GM21529 (cell line): ENCODE results near the gene PHACTR2.

Source experiments
- ATAC-seq: cut with Tn5 transposase; IDR thresholded peaks from one replicate; pipeline ENCODE4 v1.9.1; 2021; ENCODE audit not compliant: unreplicated experiment

Gene PHACTR2

DNA sequence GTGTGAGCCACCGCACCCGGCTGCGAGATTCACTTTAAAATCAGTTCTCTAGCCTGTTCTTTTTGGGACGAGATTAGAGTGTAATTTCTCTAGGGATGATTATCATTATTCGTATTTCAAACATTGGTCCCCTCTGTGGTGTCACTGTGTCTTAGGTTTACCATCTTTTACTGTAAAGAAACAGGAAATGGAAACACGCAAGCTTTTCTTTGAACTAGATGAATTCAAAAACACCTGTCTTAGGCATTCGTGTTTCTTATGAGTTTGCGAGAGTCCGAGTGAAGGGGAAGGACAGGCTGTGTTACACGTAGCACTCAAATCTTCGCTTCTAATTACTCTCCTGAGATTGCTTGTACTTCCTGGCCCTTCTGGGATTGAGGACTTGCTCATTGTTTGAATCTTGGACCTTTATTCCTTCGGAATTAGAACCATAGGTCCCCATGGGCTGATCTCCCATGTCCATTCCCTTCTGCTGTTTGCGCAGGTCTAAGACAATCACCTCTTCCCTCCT, 61.6 kb downstream of the PHACTR2 start:
- no peak for ATAC-seq

DNA sequence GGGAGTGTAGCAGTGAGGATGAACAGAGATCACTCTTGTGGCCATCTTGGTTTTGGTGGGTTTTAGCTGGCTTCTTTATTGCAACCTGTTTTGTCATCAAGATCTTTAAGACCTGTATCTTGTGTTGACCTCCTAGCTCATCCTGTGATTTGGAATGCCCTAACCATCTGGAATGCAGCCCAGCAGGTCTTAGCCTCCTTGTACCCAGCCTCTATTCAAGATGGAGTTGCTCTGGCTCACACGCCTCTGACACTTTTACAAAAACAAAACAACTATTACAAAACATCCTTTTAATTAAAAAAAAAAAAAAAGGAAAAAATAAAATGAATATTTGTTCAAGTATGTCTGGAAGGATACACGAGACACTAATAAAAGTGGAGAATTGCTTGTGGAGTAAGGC, 62.4 kb downstream of the PHACTR2 start:
- ATAC-seq: no peak

DNA sequence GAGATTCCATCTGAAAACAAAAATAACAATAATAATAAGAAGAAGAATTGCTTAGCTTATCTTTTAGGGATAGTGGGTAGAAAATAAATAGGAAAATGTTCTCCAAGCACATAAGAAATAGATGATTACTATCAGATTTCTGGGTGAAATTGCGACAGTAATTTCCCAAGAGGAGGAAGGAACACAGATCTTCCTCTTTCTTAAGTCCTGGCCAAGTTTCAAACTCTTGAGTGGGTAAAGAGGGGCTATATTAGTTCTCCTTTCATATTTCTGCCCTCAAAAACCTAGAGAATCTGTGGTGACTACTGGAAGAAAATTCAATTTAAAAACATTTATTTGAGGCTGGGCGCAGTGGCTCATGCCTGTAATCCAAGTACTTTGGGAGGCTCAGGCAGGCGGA, 63.7 kb downstream of the PHACTR2 start:
- no peak for ATAC-seq

DNA sequence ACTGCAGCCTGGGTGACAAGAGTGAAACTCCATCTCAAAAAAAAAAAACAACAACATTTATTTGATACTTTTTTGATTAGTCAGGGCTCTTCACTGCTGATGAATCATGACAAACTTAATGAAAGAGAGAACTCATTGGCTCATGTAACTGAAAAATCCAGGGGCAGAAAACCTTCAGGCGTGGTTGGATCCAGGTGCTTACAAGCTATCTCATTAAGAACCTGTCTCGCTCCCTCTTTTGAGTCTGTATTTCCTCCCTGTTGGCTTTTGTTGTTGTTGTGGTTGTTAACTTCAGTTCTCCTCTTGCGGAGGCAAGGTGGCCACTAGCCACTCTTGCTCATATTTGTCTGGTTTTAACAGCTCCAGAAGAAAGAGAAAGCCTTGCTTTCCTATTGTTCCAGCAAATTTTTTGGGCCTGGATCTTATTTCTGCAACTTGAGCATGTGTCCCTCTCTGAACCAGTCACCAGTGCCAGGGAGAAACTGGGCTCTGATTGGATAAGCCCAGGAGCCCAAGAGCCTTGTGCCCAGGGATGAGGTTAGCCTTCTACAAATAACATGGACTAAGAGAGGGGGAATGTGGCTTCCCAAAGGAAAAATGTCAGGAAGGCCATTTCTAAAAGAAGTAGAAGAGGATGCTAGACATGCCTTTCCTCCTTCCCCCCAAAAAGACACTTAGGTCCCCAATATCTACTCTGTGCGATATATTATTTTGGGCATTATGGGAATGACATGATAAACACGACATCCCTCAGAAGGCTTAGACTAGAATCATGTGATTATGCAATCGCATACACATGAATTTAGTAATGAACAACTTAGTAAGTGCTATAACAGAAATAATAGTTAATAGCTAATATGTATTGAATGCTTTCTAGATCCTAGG, 64.5 kb downstream of the PHACTR2 start:
- no peak for ATAC-seq

DNA sequence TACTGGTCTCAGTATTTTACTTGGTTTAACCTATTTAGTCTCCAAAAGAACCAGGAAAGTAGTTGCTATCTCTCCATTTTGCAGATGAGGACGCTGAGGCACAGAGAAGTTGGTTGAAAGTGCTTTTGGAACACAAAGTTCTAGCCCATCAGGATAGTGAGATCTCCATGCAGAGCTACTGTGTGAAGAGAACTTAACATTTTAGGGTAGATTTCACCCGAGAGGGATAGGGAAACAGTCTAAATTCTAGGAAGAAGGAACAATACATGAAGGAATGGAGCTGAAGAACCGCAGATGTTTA, 65.1 kb downstream of the PHACTR2 start:
- no peak for ATAC-seq

DNA sequence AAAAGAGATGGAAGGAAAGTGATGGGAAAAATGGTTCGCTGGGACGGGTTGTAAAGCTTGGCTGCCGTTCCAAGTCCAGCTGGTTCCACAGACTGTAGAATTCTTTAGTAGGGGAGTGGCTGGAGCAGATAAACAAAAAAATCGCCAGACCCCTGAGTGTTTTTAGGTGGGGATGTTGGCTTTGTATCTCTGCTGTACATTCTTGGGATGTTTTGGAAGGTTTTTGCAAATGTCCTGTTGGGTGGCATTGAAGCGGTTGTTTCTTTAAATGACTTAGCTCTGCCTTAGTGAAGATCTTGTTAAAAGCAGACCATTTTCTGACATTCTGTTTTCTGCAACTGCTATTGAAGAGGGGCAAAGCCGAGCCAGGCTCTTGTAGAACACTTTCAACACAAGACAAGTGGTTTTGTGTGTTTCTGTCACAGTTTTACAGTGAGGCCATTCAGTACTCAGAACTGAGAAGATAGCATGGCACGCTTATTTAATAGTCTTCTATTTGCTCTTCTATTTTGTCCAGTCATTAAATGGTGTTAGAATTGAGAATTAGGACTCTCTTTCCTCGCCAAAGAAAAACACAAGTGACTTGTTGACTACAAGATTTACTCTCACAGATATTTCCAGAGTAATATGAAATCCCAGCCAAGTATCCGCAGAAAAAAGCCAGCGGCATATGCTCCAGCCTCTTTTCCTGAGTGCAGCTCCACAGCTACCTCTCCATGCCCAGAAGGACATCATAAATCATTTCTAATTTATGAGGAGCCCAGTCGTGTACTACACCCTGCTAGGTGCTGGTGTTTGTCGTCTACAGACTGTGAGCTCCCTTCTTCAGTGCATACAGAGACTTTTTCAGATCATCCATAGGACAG, 65.8 kb downstream of the PHACTR2 start:
- ATAC-seq: no peak

DNA sequence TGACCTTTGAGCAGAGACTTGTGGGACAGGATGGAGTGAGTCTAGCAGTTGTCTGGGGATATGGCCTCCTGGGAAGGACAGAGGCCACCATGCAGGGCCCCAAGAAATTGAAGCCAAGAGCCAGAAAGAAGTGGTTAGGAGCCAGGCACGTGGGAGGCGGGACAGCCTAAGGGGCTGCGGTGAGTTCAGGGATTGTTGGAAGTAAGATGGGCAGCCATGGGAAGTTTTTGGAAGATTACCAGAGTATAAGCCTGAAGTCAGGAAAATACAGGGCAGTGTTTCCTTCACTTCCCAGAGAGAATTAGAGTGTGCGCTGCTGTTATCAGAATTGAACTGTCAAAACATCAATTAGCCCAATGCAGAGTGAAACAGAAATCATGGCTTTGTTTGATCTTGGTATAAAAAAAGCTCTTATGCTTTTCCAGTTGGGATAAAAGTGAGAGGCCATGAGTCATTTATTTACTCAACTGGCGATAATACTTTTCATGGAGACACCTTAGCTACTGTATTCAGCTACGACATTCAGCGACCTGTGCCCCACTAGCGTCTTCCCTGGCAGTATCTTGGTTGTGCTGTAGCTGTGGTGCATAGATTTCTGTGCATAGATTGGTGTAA, 66.9 kb downstream of the PHACTR2 start:
- no peak for ATAC-seq

DNA sequence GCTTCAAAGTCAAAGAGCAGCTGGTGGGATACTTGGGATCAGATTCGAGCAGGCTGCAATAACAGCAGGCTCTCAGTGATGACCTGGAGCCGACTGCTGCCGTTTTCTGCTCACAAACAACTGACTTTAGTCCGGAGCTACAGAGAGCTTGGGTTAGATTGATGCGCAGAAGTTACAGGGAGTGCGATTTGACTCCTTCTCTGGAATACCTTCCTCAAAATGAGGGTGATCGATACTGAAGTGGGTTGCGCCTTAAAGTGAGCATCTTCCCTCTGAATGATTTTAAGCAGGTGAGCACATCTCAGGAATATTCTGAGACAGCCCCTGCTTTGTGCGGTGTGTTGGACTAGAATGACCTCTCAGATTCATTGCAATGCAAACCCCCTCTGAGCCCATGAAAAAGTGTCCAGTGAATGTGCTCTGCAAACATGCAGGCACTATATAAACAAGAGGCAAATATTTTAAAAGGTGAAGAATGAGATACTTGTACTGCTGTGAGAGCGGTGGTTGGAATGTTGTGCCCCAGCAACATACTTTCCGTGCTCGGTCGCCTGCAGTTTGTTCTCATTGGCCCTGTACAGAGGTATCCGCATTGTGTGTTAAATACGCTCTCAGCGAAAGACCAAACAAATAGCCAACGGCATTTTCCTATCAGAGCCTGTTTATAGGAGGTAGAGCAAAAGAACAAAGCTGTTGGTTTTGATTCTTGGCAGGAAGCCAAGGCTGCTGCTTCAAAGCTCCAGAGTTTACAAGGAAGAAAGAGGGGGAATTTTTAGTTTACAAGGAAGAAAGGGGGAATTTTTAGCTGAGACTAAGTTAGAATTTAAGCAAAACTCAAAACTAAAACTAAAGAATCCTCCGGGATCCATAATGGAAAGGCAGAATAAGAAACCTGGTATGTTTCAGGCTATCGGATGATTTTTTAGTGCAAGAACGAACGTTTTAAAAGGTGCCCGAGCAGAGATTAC, 67.7 kb downstream of the PHACTR2 start:
- ATAC-seq: no peak

DNA sequence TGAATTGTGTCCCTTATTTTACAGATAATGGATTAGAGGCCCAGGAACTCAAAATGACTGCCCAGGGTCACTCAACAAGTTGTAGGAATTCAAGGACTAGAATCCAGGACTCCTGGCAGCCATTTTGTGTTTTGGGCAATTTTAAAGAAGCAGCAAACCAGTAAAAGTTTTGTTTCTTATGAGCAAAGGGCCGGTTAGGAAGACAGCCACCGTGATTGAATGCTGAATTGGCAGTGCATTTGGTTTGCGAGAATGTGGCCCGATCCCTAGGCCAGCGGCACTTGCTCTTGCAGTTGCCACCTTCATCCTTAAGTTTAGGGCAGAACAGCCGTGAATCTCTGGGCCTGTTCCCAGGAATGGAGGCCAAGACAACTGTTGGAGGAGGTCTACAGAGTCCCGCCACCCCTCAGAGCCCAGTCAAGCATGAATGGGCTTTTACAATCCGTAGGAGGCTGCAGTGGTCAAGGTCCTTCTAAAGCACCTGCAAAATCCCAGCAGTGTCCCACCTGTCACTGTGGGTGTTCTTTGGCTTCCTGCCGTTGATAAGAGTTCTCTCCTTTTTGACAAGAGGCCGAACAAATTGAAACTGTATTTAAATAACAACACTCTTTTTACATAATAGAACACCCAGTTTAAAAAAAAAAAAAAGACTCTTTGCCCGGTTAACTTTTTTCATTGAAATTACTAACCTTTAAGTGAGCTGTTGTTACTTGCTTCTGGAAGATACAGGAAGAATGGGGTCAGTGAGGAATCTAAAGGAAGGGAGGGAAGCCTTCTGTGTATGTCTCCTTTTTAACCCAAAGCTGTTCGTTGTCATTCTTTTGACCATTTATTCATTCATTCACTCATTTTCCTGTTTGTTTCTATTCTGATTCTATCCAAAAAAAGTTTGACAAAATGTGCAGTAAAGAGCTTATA, 68.7 kb downstream of the PHACTR2 start:
- ATAC-seq: no peak

DNA sequence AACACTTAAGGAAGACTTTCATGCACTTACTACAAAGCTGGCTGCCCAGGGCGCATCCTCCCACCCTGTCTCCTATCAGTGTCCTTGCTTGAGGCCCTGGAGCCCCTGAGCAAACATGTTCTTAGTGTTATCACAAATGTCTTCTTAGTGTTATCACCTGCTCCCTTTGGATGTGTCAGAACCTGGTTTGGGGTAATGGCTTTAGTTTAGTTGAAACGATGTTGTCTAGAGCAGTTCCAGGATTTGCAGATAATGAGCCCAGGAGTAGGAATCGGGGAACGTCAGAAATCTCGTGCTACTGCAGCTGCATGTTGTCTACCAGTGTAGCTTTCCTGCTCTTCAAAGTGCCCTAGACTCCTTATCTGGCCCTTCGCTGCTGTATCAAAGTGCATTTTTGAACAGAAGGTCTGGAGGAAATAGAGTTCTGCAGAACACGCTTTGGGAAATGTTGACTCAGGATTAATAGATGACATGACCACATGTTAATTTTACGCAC, 69.6 kb downstream of the PHACTR2 start:
- no peak for ATAC-seq

DNA sequence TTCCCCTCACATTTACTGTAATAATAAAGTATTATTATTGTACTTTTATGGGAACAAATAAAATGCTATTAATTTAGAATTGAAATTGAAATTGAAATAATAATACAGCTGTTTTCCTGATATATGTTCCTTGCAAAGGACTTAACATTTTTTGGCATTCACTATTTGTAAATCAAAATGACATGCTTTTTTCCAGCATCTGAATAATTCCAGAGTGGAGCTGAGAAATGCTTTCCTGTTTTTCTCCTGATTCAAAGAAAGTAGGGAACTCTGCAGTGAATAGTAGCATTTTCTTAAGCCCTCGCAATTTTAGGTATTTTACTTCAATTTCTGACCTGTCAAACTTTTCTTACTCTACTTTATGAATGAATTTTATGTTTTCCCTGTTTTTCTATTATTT, 72.1 kb downstream of the PHACTR2 start:
- ATAC-seq: no peak

DNA sequence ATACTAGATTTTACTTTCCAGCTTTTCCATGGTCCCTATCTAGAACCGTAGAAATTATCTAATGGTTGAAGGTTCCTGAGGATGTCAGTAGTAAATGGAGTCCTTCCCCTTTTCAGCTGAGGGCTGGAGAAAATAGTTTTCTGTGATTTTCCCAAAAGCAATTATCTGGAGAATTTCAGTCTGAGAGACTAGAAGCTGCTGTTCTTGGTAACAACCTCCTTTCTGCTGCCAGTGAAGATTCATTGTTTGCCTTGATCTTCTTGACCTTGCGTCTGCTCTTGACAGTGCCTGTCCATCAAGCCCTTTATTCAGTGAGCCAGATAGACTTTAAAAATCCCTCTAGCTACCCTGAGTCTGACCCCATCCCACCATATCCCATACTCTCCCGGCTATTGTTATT, 73.1 kb downstream of the PHACTR2 start:
- no peak for ATAC-seq

DNA sequence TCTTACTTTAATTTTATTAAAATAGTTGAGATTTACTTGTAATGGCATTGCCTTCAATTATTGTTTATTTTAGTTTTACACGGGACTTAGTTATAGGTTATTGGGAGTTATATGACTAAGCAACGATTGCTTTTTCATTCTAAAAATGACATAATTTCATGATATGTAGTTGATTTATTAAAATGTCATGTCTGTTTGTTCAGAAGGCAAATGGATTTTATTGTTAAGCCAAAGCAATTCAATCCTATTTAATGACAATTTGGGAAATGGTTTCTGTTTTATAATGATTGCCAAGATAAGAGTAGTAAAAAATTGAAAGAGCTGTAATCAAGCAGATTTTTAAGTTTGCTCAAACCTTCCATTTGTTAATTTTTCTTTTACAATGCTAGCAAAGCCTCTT, 74.7 kb downstream of the PHACTR2 start:
- no peak for ATAC-seq

DNA sequence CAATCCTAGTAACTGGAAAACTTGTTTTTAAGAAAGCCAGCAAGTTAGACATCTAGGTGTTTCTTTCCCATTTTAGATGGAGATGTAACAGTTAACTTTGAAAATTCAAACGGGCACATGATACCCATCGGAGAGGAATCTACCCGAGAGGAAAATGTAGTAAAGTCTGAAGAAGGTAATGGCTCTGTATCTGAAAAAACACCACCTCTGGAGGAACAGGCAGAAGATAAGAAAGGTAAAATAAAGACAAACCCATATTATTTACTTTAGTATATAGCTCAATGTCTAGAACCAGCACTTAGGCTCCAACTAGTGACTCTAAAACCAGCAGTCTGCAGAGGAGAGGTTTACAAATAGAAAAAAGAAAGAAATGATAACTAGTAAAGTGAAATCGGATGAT, 75.9 kb downstream of the PHACTR2 start:
- ATAC-seq: no peak

DNA sequence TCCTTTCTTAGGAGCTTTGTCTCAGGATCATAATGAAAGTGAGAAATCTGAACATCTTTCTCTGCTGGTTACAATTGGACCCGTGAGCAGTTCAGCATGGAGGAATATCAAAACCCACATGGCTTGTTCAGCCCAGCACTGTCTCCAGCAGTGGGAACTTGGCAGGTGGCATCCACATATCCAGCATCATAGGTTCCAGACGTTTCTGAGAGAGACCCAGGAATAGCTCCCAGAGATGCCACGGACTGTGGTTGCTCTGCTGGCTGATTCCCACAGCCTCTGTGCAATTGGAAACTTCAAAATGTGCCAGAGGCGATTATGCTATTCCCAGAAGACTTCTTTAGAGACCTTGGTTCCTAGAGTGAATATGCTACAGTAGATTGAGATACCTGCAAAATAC, 76.4 kb downstream of the PHACTR2 start:
- no peak for ATAC-seq

DNA sequence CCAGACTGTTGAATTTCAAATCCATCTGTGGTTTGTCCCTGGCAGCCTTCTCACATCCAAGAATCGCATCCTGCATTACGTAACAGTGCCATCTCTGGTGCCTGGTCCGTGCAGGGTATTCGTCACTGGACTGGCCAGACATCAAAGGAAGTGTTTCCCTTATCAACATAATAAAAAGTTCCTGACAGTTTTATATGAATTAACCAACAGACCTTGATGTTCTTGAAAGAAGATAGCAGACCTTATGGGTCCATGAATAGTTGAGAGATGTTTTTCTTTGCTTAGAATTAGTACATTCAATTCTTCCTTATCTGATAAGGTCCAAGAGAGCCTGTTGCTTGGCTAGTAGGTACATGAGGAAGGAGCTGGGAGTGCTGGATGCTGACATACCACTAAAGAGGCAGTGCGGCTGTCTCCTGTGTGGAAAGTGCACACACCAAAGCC, 77.6 kb downstream of the PHACTR2 start:
- no peak for ATAC-seq

DNA sequence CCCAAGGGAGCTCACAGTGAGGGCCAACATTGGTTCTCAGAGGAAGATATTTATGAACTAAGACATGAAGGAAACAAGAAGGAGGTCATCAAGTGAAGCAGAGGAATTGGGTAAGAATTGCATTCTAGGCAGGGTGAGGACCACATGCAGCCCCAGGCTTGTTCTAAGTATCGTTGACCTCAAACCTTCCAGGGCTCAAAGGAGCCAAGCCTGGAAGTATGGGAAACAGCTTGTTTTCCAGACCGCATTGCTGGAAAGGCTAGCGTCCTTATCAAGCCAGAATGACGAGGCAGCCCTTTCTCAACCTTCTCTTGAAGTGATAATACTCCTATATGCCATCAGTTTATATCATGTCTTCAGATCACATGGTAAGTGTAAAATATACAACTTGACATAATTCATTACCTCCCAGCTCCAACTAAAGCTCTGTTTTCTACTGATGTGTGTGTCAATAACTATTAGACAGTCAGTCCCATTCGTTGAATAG, 79.6 kb downstream of the PHACTR2 start:
- ATAC-seq: no peak

DNA sequence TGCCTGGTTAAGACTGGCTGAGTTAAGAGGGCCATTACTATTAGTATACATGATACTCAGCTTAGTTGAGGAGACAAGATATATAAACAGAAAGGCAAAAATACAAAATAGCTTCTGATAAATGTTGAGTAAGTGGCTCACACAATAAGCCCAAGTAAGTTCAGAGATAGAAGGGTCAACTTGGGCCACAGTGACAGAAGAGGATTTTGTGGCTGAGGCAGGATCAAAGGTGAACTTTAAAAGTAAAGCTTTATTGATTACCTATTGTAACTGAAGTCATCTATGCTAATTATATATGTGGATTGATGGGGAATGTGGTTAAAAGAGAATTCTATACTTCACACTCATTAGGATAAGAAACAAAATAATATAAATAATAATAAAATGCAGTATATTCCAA, 80.8 kb downstream of the PHACTR2 start:
- ATAC-seq: no peak

DNA sequence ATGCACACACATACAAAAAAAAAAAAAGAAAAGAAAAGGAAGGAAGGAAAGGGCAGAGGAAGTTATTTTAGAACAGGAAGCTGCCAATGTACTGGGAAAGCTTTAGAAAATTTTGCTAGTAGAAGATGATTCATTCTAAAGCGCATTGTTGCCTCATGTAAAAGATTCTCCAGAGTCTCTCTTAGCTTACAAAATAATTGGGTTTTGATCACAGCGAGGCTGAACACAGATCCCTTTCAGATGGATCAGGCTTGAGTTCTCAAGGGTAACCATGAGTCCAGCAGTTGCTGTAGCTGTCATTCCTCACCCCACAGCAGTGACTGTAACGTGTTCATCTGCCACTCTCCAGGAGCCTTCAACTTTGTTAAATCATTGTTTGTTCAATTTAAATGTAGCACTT, 81.9 kb downstream of the PHACTR2 start:
- no peak for ATAC-seq
